GM21528 (cell line): ENCODE data around the gene RAB37.

Experiments used
- ATAC-seq: cut with Tn5 transposase; IDR thresholded peaks from one replicate; pipeline ENCODE4 v1.9.1; 2021; ENCODE audit warnings: mild to moderate bottlenecking, moderate library complexity; ENCODE audit not compliant: unreplicated experiment, low FRiP score

The RAB37 gene

DNA sequence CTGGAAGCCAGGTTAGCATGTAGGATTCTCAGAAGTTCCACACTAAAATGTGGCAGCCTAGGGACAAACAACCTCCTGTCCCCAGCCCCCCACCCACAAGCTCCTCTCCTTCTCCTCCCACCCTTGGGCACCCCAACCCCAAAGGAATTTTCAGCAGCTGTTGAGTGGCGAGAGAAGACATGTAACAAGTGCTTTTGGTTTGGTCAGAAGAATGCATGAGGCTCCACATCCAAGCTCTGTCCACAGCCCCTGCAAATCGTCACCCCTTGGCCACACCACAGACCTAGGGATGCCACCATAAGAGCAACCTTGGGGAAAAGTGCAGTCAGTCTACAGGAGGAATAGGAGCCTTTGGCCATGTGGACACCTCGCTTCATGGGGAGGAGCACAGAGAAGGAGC is 11.9 kb upstream of the RAB37 start:
- no peak for ATAC-seq

GRCh38 chr17:74728033-74728701 is 8.9 kb upstream of the RAB37 start:
- ATAC-seq, result no peak

DNA sequence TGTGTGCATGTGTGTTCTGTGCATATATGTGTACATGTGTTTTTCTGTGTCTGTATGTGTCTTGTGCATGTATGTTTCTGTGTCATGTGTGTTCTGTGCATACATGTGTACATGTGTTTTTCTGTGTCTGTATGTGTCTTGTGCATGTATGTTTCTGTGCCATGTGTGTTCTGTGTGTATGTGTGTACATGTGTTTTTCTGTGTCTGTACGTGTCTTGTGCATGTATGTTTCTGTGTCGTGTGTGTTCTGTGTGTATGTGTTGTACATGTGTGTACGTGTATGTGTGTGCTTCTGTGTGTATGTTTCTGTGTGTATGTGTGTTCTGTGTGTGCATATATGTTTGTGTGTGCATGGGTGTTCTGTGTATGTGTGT is 8.4 kb upstream of the RAB37 start:
- ATAC-seq, result no peak

DNA sequence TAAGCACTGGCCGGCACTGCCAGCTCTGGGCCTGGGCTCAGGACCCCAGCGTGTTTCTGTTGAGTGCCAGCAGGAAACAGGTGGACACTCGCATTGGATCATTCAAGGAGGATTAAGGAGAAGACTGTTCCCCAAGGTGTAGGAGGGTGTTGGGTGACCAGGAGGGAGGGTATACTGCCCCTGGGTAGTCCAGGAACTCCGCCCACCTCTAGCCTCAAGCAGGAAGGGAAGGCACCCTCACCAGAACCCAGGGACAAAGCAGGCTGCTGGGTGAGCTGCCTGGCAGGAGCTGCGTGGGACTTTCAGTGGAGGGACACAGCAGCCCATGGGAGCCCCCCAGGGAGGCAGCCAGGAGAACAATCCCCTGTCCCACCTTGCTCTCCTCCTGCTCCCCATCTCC is 7.7 kb upstream of the RAB37 start:
- ATAC-seq, result no peak

DNA sequence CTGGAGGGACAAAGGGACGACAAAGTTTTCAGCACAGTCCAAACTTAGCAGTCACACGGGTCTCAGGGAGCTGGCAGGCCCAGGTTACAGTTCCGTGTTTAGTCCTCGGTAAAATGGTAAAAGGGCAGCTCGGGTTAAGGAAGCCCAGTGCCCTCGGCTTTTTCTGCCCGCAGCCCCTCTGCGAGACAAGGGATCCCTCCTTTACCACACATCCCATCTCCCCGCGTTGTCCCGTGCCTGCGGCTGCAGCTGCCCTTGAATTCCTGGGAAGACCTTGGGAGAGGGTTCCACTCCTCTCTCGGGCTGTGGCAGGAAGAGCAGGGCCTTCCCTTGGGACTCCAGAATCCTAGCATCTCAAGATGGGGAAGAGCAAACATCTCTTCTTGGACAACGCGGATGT is 7.2 kb upstream of the RAB37 start:
- ATAC-seq, result no peak

DNA sequence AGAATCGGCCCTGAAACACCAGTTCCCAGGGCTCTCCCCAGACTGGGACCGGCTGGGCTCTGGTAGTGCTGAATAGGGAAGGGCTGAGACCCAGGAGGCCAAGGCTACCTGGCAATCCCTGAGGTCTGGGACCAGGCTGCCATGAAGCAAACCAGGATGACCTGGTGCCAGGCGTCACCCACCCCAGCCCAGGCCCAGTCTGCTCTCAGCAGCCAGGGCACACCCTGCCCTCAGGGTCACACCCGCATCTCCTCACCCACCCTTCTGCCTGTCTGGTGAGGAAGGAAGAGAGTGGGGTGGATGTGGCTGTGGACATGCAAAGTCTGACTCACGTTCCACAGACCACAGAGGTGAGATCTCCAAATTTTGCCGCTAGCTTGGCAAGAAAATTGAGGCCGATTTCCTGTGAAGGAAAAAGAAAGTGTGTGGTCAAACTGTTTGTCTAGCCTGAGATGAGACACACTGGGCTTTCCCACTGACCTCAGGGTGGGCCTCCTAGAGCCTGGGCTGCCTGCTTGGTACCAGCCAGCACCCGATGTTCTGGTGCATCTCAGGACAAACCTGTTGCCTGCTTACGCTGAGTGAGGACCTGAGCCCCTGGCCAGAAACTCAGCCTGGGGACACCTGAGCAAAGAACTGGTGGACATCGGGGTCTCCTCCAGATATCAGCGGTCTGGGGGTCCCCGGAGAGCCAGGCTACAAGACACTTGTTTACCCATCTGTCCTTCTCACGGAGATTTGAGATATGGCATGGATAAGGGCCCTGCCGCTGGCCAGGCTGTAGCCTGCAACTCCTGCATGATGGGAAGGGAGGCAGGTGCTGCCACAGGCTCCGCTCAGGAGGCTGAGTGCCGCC is 6.3 kb upstream of the RAB37 start:
- no peak for ATAC-seq

DNA sequence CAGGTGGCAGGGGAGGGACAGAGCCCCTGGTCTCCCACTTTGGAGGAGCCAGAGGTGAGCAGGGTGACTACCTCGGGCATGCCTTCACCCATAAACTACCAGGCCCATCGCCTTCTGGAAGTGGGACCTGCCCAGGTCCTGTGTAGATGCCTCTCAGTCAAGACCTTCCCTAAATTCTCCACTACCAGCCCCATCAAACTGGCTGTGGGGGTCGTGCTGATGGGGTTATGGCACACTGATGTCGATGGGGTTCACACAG is 5.8 kb upstream of the RAB37 start:
- no peak for ATAC-seq

DNA sequence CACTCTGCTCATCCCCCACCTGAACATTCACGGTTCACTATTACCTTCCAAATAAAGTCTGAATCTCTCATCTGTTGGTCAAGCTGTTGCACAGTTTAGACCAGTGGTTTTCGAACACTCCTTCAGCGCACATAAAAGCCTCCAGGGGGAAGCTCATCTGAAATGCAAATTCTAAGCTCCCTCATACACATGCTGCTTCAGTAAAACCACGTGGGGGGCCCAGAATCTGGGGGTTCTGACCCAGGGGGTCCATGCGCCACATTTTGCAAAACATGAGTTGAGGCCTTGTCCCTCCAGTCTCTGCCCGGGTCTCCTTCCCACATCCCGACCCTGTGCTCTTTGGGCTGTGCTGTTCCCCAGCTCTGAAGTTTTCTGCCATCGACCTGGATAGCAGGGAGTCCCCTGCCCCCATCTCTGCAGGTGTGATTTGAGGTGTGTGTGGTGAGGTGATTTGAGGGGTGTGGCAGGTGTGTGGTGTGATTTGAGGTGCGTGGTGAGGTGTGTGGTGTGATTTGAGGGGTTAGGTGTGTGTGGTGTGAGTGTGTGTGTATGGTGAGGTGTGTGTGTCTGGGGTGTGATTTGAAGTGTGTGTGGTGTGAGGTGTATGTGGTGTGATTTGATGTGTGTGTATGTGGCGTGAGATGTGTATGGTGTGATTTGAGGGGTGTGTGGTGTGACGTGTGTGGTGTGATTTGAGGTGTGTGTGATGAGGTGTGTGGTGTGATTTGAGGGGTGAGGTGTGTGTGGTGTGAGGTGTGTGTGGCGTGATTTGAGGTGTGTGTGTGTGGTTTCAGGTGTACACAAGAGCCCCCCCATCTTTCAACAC is 4.8 kb upstream of the RAB37 start:
- no peak for ATAC-seq

GRCh38 chr17:74733365-74734122 is 3.5 kb upstream of the RAB37 start:
- ATAC-seq, result no peak

DNA sequence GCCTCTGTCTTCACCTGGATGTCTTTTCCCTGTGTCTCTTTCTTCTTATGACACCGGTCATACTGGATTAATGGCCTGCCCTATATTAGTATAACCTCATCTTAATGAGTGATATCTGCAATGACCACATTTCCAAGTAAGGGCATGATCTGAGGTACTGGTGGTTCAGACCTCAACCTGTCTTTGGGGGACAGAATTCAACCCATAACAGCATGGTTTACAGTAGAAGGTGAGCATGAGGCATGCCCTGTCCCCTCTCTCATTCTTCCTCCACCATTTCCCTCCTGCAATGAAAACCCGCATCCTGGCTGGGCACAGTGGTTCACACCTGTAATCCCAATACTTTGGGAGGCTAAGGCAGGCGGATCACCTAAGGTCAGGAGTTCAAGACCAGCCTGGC is 2.8 kb upstream of the RAB37 start:
- no peak for ATAC-seq

DNA sequence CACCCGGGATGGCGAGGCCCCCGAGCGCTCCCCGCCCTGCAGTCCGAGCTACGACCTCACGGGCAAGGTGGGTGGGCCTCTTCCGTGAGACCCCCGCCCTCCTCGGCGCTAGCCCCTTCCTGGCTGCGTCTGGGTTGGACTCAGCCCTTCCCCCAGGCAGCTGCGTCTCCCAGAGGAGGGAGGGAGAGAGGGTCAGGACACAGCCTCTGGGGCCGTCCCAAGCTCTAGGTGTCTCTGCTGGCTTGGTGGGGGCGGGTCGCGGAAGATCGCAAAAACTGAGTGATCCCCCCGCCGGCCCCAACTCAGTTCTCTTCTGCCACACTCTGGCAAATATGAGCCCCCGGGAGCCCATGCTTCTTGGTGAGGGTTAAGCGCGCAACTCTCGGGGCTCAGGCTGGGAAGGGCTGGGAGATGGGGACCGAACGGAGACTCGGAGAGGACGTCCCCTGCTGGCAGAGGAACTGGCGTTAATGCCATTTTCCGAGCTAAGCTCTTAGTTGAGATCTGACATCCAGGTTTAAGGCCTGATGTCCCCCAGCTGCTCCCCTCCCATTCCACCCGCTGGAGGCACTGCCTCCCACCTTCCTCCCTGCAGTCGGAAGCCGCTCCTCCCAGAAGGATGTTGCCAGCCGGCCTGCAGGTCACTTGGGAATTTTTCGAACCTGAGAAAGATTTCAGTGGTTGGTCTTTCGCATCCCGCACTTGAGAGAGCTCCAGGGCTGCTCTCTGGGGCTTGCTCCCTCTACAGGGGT is 419 bp downstream of the RAB37 start:
- no peak for ATAC-seq

- peak; percentile 42 for ATAC-seq
Observed at GRCh38 chr17:74738051-74738996, 1.3 kb downstream of the RAB37 start.

- ATAC-seq, result no peak
Observed at GRCh38 chr17:74739227-74739831, 2.3 kb downstream of the RAB37 start.

DNA sequence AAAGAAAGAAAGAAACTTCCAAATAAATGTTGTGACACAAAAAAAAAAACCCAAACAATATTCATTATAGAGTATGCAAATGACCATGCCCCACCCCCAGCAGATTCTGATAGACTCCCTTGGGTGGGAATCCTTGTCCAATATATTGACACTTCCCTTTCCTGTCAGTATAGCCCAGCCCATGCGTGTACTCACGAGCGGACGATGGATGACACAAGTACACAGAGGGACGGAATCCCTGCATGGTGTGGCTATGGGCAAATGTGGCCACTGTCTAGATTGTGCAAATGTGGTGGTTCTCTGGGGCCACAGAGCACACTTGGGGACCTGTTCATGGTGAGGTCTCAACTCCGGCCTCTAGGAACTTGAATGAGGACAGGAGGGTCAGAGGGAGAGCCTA is 3.1 kb downstream of the RAB37 start:
- no peak for ATAC-seq

- ATAC-seq, result no peak
Observed at GRCh38 chr17:74740641-74741387, 3.8 kb downstream of the RAB37 start.

GRCh38 chr17:74742153-74742515 is 5.1 kb downstream of the RAB37 start:
- ATAC-seq, result no peak

DNA sequence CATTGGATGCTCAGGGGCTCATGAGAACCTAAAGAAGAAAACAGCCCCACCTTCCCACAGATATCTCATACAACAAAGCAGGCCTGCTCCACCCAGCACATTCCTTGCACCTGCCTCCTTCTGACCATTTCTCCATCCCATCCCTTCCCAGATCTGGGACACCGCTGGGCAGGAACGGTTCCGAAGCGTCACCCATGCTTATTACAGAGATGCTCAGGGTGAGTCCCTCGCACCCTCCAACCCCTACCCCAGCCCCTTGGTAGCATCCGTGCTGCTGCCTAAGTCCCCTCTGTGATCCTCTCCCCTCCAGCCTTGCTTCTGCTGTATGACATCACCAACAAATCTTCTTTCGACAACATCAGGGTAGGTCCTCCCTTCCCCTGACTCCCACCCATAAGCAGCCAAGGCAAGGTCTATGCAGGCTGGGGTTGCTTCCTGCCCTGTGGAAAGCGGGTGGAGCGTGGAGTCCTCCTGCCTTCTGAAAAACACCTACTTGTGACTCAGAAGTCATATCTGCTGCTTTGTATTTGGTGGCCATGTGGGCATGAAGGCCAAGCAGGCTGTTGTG is 6.0 kb downstream of the RAB37 start:
- no peak for ATAC-seq

DNA sequence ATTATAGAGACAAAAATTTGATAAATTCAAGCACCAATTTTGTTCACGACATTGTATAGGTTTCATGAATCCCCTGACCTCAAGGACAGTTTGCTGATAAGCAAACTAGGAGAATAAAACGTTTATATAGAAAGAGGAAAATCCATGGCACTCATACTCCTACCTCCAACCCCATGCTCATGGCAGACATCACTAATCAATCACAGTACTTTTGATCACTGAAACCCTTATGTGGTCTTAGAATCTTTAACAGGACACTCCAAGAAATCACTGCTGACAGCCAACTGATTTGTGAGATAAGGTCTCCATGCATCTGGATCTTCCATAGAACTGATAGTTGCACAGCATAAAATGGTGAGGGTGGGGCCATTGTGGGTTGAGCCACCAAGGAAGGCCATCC is 6.7 kb downstream of the RAB37 start:
- ATAC-seq, result no peak
